NT2/D1 (cell line): ENCODE results near the gene RPH3AL.

Source experiments
- DNase-seq: peaks from one replicate; pipeline ENCODE4 v3.0.0-alpha.2; 2011; ENCODE audit warnings: low read depth, low spot score
- H3K27me3 ChIP-seq: 2 replicates; pipeline ENCODE4 v1.6.0; 2011; ENCODE audit warnings: mild to moderate bottlenecking; ENCODE audit not compliant: insufficient read length, insufficient read depth
- H3K36me3 ChIP-seq: 2 replicates; pipeline ENCODE4 v1.6.1; 2011; ENCODE audit warnings: mild to moderate bottlenecking, low read length, mixed read lengths; ENCODE audit not compliant: insufficient read depth, insufficient read length
- H3K4me1 ChIP-seq: 2 replicates; pipeline ENCODE4 v1.5.1; 2011; ENCODE audit not compliant: insufficient read depth, insufficient read length
- H3K4me3 ChIP-seq: 2 replicates; pipeline ENCODE4 v1.5.1; 2011; ENCODE audit warnings: low read depth; ENCODE audit not compliant: insufficient read length
- H3K9ac ChIP-seq: 2 replicates; pipeline ENCODE4 v1.6.0; 2011; ENCODE audit warnings: low read depth; ENCODE audit not compliant: insufficient read length
- H3K9me3 ChIP-seq: 2 replicates; pipeline ENCODE4 v1.5.1; 2011; ENCODE audit warnings: mild to moderate bottlenecking, low read length; ENCODE audit not compliant: insufficient read depth
- SUZ12 ChIP-seq: IDR thresholded peaks from 2 replicates; pipeline ENCODE4 v1.6.1; 2011; ENCODE audit not compliant: insufficient read length, insufficient read depth; ENCODE audit errors: extremely low read depth
- YY1 ChIP-seq: IDR thresholded peaks from 2 replicates; pipeline ENCODE4 v1.6.1; 2011; ENCODE audit not compliant: insufficient read length, insufficient read depth
- ZNF274 ChIP-seq: IDR thresholded peaks from 2 replicates; pipeline ENCODE4 v1.6.1; 2011; ENCODE audit warnings: mild to moderate bottlenecking, low read depth, low read length

The RPH3AL gene

GRCh38 chr17:289409-289808, 63.2 kb downstream of the RPH3AL start:
- TF ChIP-seq ZNF274 (no peak), SUZ12 (no peak), YY1 (no peak)

GRCh38 chr17:288802-289356, 63.7 kb downstream of the RPH3AL start:
- H3K4me1 ChIP-seq = peaks cover 3% of the 10 kb centered on the region

More at GRCh38 chr17:289409-289808, 63.2 kb downstream of the RPH3AL start:
- Histone ChIP-seq H3K36me3 (no peaks in the 10 kb centered on the region), H3K9me3 (no peaks in the 10 kb centered on the region), H3K4me1 (peaks cover 3% of the 10 kb centered on the region), H3K9ac (no peak overlapping the region), H3K4me3 (no peak overlapping the region), H3K27me3 (no peaks in the 10 kb centered on the region)
- DNase-seq = no peak

GRCh38 chr17:286571-286970, 66.0 kb downstream of the RPH3AL start:
- Histone ChIP-seq H3K4me3 (no peak overlapping the region), H3K36me3 (no peaks in the 10 kb centered on the region), H3K4me1 (peaks cover 3% of the 10 kb centered on the region), H3K27me3 (no peaks in the 10 kb centered on the region), H3K9me3 (no peaks in the 10 kb centered on the region), H3K9ac (no peak overlapping the region)
- no peak for TF ChIP-seq ZNF274
- no peak for TF ChIP-seq YY1
- no peak for TF ChIP-seq SUZ12
- DNase-seq = no peak

More at GRCh38 chr17:288802-289356, 63.7 kb downstream of the RPH3AL start:
- Histone ChIP-seq H3K4me3 (no peak overlapping the region), H3K9ac (no peak overlapping the region), H3K27me3 (no peaks in the 10 kb centered on the region), H3K9me3 (no peaks in the 10 kb centered on the region), H3K36me3 (no peaks in the 10 kb centered on the region)
- no peak for TF ChIP-seq SUZ12
- no peak for DNase-seq

GRCh38 chr17:285751-286422, 66.7 kb downstream of the RPH3AL start:
- DNase-seq = no peak
- no peaks in the 10 kb centered on the region for H3K27me3 ChIP-seq
- no peak overlapping the region for H3K9ac ChIP-seq
- TF ChIP-seq SUZ12 (no peak), YY1 (no peak), ZNF274 (no peak)
- H3K4me1 ChIP-seq = peaks cover 3% of the 10 kb centered on the region
- H3K36me3 ChIP-seq = no peaks in the 10 kb centered on the region
- H3K4me3 ChIP-seq = no peak overlapping the region
- H3K9me3 ChIP-seq = 0 out of 2 replicates have a peak, but pooled peaks cover 2% of the 10 kb centered on the region

GRCh38 chr17:284676-285355, 67.8 kb downstream of the RPH3AL start:
- no peaks in the 10 kb centered on the region for H3K27me3 ChIP-seq
- H3K4me1 ChIP-seq = no peaks in the 10 kb centered on the region
- TF ChIP-seq SUZ12 (no peak), YY1 (no peak), ZNF274 (no peak)
- H3K9me3 ChIP-seq = peaks cover 12% of the 10 kb centered on the region; the same call in 1 of the 2 replicates
- H3K4me3 ChIP-seq = no peak overlapping the region
- no peak for DNase-seq
- H3K9ac ChIP-seq = no peak overlapping the region
- H3K36me3 ChIP-seq = no peaks in the 10 kb centered on the region

GRCh38 chr17:283911-284675, 68.5 kb downstream of the RPH3AL start:
- Histone ChIP-seq H3K9me3 (peaks cover 16% of the 10 kb centered on the region; the same call in 1 of the 2 replicates), H3K27me3 (no peaks in the 10 kb centered on the region), H3K9ac (no peak overlapping the region), H3K4me3 (no peak overlapping the region), H3K4me1 (no peaks in the 10 kb centered on the region), H3K36me3 (no peaks in the 10 kb centered on the region)
- DNase-seq = no peak
- TF ChIP-seq SUZ12 (no peak), ZNF274 (no peak), YY1 (no peak)
